ENCODE results near the gene EIF4ENIF1. TPM values are rescaled to one million over a fixed set of nuclear protein-coding genes. Genes with fewer than 3 reads are reported as not detected.
A peak's percentile ranks its signal among the peaks of the same experiment; 100 is the strongest.
"Not testable (repeated sequence)": the region's sequence is repeated elsewhere in the genome, so short reads cannot be mapped to it uniquely, and the experiment has no call there.

EIF4ENIF1 gene
- total RNA-seq, 1 experiment from 2014 or later: 12.3 TPM

- no peak for DNase-seq (ENCODE audit: low read depth)
These were observed 2.5 kb upstream of the EIF4ENIF1 start for GRCh38 chr22:31492151-31492550.

GRCh38 chr22:31491218-31491962, 1.7 kb upstream of the EIF4ENIF1 start:
- DNase-seq (ENCODE audit: low read depth): no peak

- peak; percentile 70 for DNase-seq (ENCODE audit: low read depth)
These were observed 869 bp upstream of the EIF4ENIF1 start for GRCh38 chr22:31490496-31490925.

- peak; percentile 23 for DNase-seq (ENCODE audit: low read depth)
These were observed 539 bp downstream of the EIF4ENIF1 start for GRCh38 chr22:31488988-31489617.

GRCh38 chr22:31488346-31488883, 1.2 kb downstream of the EIF4ENIF1 start:
- no peak for DNase-seq (ENCODE audit: low read depth)

- DNase-seq (ENCODE audit: low read depth): no peak
These were observed 2.7 kb downstream of the EIF4ENIF1 start for GRCh38 chr22:31486951-31487350.

GRCh38 chr22:31486369-31486768, 3.3 kb downstream of the EIF4ENIF1 start:
- not testable (repeated sequence) for DNase-seq (ENCODE audit: low read depth)

GRCh38 chr22:31482470-31482869, 7.2 kb downstream of the EIF4ENIF1 start:
- DNase-seq (ENCODE audit: low read depth): not testable (repeated sequence)

GRCh38 chr22:31481129-31481528, 8.5 kb downstream of the EIF4ENIF1 start:
- no peak for DNase-seq (ENCODE audit: low read depth)

GRCh38 chr22:31477329-31477728, 12.3 kb downstream of the EIF4ENIF1 start:
- no peak for DNase-seq (ENCODE audit: low read depth)

GRCh38 chr22:31475800-31476199, 13.8 kb downstream of the EIF4ENIF1 start:
- DNase-seq (ENCODE audit: low read depth): no peak

- peak; percentile 46 for DNase-seq (ENCODE audit: low read depth)
These were observed 14.9 kb downstream of the EIF4ENIF1 start for GRCh38 chr22:31474743-31475142.

- DNase-seq (ENCODE audit: low read depth): no peak
These were observed 24.3 kb downstream of the EIF4ENIF1 start for GRCh38 chr22:31465307-31465706.

GRCh38 chr22:31461699-31462098, 27.9 kb downstream of the EIF4ENIF1 start:
- DNase-seq (ENCODE audit: low read depth): no peak

GRCh38 chr22:31451709-31452571, 37.7 kb downstream of the EIF4ENIF1 start:
- peak; percentile 55 for DNase-seq (ENCODE audit: low read depth)

- DNase-seq (ENCODE audit: low read depth): no peak
These were observed 40.1 kb downstream of the EIF4ENIF1 start for GRCh38 chr22:31449506-31449905.

GRCh38 chr22:31448382-31448781, 41.3 kb downstream of the EIF4ENIF1 start:
- DNase-seq (ENCODE audit: low read depth): no peak

GRCh38 chr22:31447337-31447736, 42.3 kb downstream of the EIF4ENIF1 start:
- DNase-seq (ENCODE audit: low read depth): no peak

GRCh38 chr22:31446767-31447166, 42.9 kb downstream of the EIF4ENIF1 start:
- no peak for DNase-seq (ENCODE audit: low read depth)

- no peak for DNase-seq (ENCODE audit: low read depth)
These were observed 43.4 kb downstream of the EIF4ENIF1 start for GRCh38 chr22:31446208-31446607.

- DNase-seq (ENCODE audit: low read depth): no peak
These were observed 44.0 kb downstream of the EIF4ENIF1 start for GRCh38 chr22:31445642-31446041.

- no peak for DNase-seq (ENCODE audit: low read depth)
These were observed 46.1 kb downstream of the EIF4ENIF1 start for GRCh38 chr22:31443516-31443915.
